Ishikawa (cell line): Measurements from ENCODE around the gene RTN3.

ENCODE experiments used
- CEBPB ChIP-seq: IDR thresholded peaks from 2 replicates; pipeline ENCODE4 v1.6.1; 2012
- CREB1 ChIP-seq: IDR thresholded peaks from 2 replicates; pipeline ENCODE4 v1.6.1; 2012; ENCODE audit warnings: low read depth
- EGR1 ChIP-seq: IDR thresholded peaks from 2 replicates; pipeline ENCODE4 v1.6.1; 2012
- EP300 ChIP-seq: IDR thresholded peaks from 2 replicates; pipeline ENCODE4 v1.6.1; 2012; ENCODE audit warnings: borderline replicate concordance
- FOXM1 ChIP-seq: IDR thresholded peaks from 2 replicates; pipeline ENCODE4 v1.6.1; 2012; ENCODE audit warnings: low read depth, borderline replicate concordance
- MAX ChIP-seq: IDR thresholded peaks from 2 replicates; pipeline ENCODE4 v1.6.1; 2012
- NFIC ChIP-seq: IDR thresholded peaks from 2 replicates; pipeline ENCODE4 v1.6.1; 2012
- RAD21 ChIP-seq: IDR thresholded peaks from 2 replicates; pipeline ENCODE4 v1.6.1; 2012; ENCODE audit warnings: low read depth
- REST ChIP-seq: IDR thresholded peaks from 2 replicates; pipeline ENCODE4 v1.6.1; 2012; ENCODE audit warnings: low read depth, mild to moderate bottlenecking
- TAF1 ChIP-seq: IDR thresholded peaks from 2 replicates; pipeline ENCODE4 v1.6.1; 2012; ENCODE audit warnings: low read depth, mild to moderate bottlenecking
- TCF12 ChIP-seq: IDR thresholded peaks from 2 replicates; pipeline ENCODE4 v1.6.1; 2012; ENCODE audit warnings: low read depth
- TEAD4 ChIP-seq: IDR thresholded peaks from 2 replicates; pipeline ENCODE4 v1.6.1; 2012
- USF1 ChIP-seq: IDR thresholded peaks from 2 replicates; pipeline ENCODE4 v1.6.1; 2012
- YY1 ChIP-seq: IDR thresholded peaks from 2 replicates; pipeline ENCODE4 v1.6.1; 2012; ENCODE audit warnings: low read depth
- ZBTB7A ChIP-seq: IDR thresholded peaks from 2 replicates; pipeline ENCODE4 v1.6.1; 2012; ENCODE audit warnings: low read depth

The RTN3 gene

GRCh38 chr11:63705526-63705925 is 24.2 kb downstream of the RTN3 start:
- TF ChIP-seq CEBPB (no peak), TEAD4 (no peak), TCF12 (no peak), NFIC (no peak), USF1 (no peak), REST (no peak), FOXM1 (no peak), ZBTB7A (no peak)

GRCh38 chr11:63708764-63709163 is 27.5 kb downstream of the RTN3 start:
- no peak for TF ChIP-seq YY1
- no peak for TF ChIP-seq EP300
- TF ChIP-seq TEAD4: no peak
- TF ChIP-seq MAX: no peak
- TF ChIP-seq REST: no peak
- no peak for TF ChIP-seq RAD21
- TF ChIP-seq NFIC: no peak
- TF ChIP-seq TCF12: no peak
- no peak for TF ChIP-seq USF1
- no peak for TF ChIP-seq FOXM1

- TF ChIP-seq YY1: no peak
- no peak for TF ChIP-seq CREB1
- TF ChIP-seq RAD21: no peak
- no peak for TF ChIP-seq EGR1
- no peak for TF ChIP-seq REST
- no peak for TF ChIP-seq ZBTB7A
- no peak for TF ChIP-seq TEAD4
- TF ChIP-seq TCF12: no peak
- no peak for TF ChIP-seq MAX
- TF ChIP-seq FOXM1: no peak
- no peak for TF ChIP-seq TAF1
- no peak for TF ChIP-seq CEBPB
- TF ChIP-seq NFIC: no peak
- TF ChIP-seq USF1: no peak
- no peak for TF ChIP-seq EP300
These were observed 28.1 kb downstream of the RTN3 start for GRCh38 chr11:63709336-63709884.

DNA sequence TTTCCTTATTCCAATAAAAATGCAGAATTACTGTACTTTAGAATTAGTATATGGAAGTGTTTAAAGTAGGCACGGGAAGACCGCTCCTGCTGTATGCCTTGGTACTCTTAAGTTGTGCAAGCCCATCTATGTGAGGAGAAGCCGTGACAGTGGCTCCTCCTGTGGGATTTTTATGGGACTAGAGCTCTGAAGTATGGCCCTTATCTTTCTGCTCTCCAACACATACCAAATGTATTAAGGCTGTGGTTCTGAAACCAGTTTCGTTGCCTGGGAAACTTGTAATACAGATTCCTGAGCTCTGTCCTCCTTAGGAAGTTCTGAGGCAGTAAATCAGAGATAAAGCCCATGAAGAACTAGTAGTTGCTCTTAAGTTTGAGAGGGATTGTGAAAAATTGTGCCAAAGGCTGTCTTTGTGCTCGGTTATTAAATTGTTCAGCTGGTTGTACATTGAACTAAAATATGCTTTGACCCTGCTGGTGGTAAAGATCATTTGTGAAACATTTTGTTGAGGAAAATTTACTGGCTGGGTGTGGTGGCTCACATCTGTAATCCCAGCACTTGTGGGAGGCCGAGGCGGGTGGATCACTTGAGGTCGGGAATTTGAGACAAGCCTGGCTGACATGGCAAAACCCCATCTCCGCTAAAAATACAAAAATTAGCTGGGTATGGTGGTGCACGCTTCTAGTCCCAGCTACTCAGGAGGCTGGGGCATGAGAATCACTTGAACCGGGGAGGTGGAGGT is 29.3 kb downstream of the RTN3 start:
- TF ChIP-seq TCF12: no peak
- TF ChIP-seq ZBTB7A: no peak
- no peak for TF ChIP-seq USF1
- TF ChIP-seq TAF1: no peak
- TF ChIP-seq TEAD4: no peak
- TF ChIP-seq CEBPB: no peak
- no peak for TF ChIP-seq NFIC
